Measurements from ENCODE around the gene LYZL1.
"Not testable (repeated sequence)": the region's sequence is repeated elsewhere in the genome, so short reads cannot be mapped to it uniquely, and the experiment has no call there.

LYZL1 gene

DNA sequence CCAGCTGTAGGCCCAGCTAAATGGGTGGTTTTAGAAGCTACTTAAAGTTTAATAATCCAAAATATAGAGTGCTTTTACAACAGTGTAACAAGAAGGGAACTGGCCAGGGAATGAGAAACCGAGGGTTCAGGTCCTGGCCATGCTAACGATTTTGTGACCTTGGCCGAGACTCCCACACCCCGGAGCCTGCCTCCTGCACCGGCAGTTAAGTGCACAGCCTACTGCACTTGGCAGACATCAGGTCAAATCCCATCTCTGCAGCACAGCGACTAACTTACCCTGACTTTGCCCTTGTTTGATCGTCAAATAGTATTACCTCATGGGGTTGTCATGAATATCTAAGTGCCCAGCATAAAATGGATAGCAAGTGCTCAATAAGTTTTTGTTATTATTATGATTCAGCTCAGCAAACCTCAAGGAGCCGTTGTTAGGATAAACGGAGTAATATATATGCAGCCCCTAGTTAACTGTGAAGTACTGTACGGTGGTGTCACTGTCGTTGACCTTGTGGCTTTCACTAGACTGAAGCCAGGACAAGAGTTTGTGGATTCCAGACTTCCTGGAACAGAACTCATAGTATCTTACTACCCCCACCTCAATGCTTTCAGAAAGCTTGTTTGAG lies 35.5 kb downstream of the LYZL1 start:
- Histone ChIP-seq H3K9me3 (ENCODE audit: control insufficient read depth, low read length) (no peaks in the 10 kb centered on the region), H3K27me3 (replicated peaks; ENCODE audit: control insufficient read depth, insufficient read depth, low read length, poor library complexity, severe bottlenecking) (no peaks in the 10 kb centered on the region), H3K4me1 (ENCODE audit: control insufficient read depth, insufficient read depth, low read length, poor library complexity, severe bottlenecking) (no peaks in the 10 kb centered on the region), H3K27ac (ENCODE audit: insufficient read depth, low read length, poor library complexity, severe bottlenecking) (no peak overlapping the region), H3K4me3 (ENCODE audit: insufficient read depth, low read depth, low read length, poor library complexity, severe bottlenecking) (no peak overlapping the region), H3K36me3 (ENCODE audit: control insufficient read depth, insufficient read depth, low read length) (no peaks in the 10 kb centered on the region)
- DNase-seq: no peak

DNA sequence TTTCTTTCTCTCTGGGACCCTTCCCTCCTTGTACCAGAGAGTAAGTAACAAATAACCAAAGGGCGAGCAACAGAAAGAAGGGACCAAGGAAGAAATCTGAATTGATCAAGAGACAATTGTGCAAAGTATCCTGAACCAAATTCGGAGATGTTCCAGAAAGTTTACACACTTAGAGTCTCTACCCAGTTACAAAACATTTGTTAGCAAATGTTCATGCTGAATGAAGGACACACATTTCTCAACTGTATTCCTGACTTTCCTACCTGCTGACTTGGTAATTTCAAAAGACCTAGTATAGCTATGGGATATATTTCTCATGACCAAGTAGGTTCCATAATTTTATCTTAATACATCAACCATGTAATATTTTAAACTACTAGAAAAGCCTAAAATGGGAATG lies 37.4 kb downstream of the LYZL1 start:
- no peak overlapping the region for H3K27ac ChIP-seq (ENCODE audit: insufficient read depth, low read length, poor library complexity, severe bottlenecking)
- no peak for DNase-seq
- H3K4me1 ChIP-seq (ENCODE audit: control insufficient read depth, insufficient read depth, low read length, poor library complexity, severe bottlenecking): no peaks in the 10 kb centered on the region
- no peak overlapping the region for H3K4me3 ChIP-seq (ENCODE audit: insufficient read depth, low read depth, low read length, poor library complexity, severe bottlenecking)
- H3K9me3 ChIP-seq (ENCODE audit: control insufficient read depth, low read length): no peaks in the 10 kb centered on the region
- no peaks in the 10 kb centered on the region for H3K27me3 ChIP-seq (replicated peaks; ENCODE audit: control insufficient read depth, insufficient read depth, low read length, poor library complexity, severe bottlenecking)
- no peaks in the 10 kb centered on the region for H3K36me3 ChIP-seq (ENCODE audit: control insufficient read depth, insufficient read depth, low read length)

DNA sequence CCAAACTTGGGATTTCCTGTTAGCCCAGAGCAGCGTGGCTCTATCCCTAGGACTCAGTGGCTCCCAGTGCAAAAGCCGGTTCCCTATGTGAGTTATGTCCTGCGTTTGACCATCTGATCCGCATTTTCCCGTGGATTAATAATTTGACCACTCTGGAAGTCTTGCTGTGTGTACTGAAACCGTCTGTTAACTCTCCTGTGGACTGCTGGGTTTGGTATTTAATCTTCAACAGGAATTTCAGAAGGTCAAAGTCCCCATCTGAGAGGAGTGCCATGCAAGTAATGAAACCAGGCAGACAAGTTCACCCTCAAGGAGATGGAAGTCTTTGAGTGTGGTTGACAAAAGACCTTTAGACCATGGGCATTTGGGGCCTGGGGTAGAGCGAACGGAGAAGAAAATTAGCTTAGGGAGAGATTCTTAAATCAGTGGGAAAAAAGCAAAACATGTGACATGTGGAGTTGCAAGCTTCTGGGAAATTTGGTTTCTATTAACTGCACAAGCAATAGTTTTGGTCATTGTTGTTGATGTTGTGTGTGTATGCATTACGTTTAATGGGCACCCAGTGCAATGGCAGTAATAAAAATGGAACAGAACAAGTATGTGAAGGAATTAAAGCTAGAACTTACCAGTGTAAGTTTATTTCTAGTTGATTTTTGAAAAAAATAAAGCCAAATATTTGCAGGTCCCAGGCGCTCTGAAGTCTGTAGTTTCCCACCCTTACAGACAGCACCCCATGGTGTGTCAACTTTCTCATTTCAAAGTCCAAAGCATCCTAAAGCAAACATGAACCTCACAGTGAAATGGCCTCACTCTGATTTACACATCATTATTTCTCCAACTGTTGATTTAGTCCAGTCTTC lies 38.2 kb downstream of the LYZL1 start:
- Histone ChIP-seq H3K9me3 (ENCODE audit: control insufficient read depth, low read length) (no peaks in the 10 kb centered on the region), H3K27ac (ENCODE audit: insufficient read depth, low read length, poor library complexity, severe bottlenecking) (no peak overlapping the region), H3K27me3 (replicated peaks; ENCODE audit: control insufficient read depth, insufficient read depth, low read length, poor library complexity, severe bottlenecking) (no peaks in the 10 kb centered on the region), H3K4me3 (ENCODE audit: insufficient read depth, low read depth, low read length, poor library complexity, severe bottlenecking) (no peak overlapping the region), H3K36me3 (ENCODE audit: control insufficient read depth, insufficient read depth, low read length) (no peaks in the 10 kb centered on the region), H3K4me1 (ENCODE audit: control insufficient read depth, insufficient read depth, low read length, poor library complexity, severe bottlenecking) (no peaks in the 10 kb centered on the region)
- DNase-seq: no peak

DNA sequence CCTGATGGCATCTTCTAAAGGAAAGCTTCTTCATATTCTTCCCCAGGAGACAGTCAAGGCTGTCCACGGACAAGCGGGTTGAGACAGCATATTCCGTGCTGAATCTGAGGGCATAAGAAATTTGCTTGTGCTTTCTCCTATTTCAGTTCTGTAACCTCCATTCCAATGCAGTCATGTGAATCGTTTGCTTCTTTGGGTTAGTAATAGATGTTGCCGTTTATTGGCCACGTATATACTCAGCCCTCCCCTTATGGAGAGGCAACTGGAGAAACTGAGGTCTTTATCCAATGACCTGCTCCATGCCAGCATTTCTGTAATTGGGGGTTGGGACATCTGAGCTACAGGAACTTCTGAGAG lies 38.9 kb downstream of the LYZL1 start:
- Histone ChIP-seq H3K27me3 (replicated peaks; ENCODE audit: control insufficient read depth, insufficient read depth, low read length, poor library complexity, severe bottlenecking) (no peaks in the 10 kb centered on the region), H3K4me1 (ENCODE audit: control insufficient read depth, insufficient read depth, low read length, poor library complexity, severe bottlenecking) (no peaks in the 10 kb centered on the region)

DNA sequence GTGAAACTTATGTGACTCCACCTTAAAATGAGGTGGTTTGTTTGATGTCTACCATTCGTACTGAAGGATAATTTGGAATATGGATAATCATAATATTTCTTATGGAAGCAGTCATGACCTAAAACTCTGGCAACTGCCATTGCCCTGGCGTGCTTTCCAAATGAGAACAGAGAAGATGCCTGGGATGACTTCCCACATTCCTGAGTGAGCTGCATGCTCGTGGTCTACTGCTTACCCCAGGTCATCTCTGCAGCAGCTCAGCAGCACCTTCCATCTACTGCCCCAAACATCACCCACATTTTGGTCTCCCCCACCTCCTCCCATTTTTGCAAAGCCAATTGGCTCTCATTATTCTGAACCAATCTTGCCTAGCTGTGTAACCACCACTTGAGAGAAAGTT lies 40.1 kb downstream of the LYZL1 start:
- Histone ChIP-seq H3K4me1 (ENCODE audit: control insufficient read depth, insufficient read depth, low read length, poor library complexity, severe bottlenecking) (no peaks in the 10 kb centered on the region), H3K36me3 (ENCODE audit: control insufficient read depth, insufficient read depth, low read length) (no peaks in the 10 kb centered on the region), H3K4me3 (ENCODE audit: insufficient read depth, low read depth, low read length, poor library complexity, severe bottlenecking) (no peak overlapping the region), H3K9me3 (ENCODE audit: control insufficient read depth, low read length) (no peaks in the 10 kb centered on the region), H3K27me3 (replicated peaks; ENCODE audit: control insufficient read depth, insufficient read depth, low read length, poor library complexity, severe bottlenecking) (no peaks in the 10 kb centered on the region), H3K27ac (ENCODE audit: insufficient read depth, low read length, poor library complexity, severe bottlenecking) (no peak overlapping the region)
- DNase-seq: no peak

More for the DNA sequence above, 38.9 kb downstream of the LYZL1 start:
- Histone ChIP-seq H3K27ac (ENCODE audit: insufficient read depth, low read length, poor library complexity, severe bottlenecking) (no peak overlapping the region), H3K9me3 (ENCODE audit: control insufficient read depth, low read length) (no peaks in the 10 kb centered on the region), H3K4me3 (ENCODE audit: insufficient read depth, low read depth, low read length, poor library complexity, severe bottlenecking) (no peak overlapping the region), H3K36me3 (ENCODE audit: control insufficient read depth, insufficient read depth, low read length) (no peaks in the 10 kb centered on the region)
- DNase-seq: no peak

DNA sequence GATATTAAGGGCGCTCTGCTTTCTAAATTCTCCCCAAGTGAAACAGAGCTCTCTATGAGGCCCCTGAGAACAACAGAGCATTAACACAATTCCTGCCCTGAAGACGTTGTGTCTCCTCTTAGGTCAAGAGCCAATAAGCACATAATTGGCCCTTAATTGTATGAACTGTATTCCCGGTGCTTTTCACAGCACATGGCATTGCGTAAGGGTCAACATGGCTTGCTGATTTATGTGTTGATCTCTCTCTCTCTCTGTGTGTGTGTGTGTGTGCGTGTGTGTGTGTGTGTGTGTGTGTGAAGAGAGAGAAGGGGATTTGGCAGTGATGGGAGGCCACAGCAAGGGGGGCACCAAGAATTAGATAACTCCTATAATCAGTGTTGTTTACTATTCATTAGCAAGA lies 40.5 kb downstream of the LYZL1 start:
- H3K4me1 ChIP-seq (ENCODE audit: control insufficient read depth, insufficient read depth, low read length, poor library complexity, severe bottlenecking): no peaks in the 10 kb centered on the region
- DNase-seq: no peak
- no peaks in the 10 kb centered on the region for H3K36me3 ChIP-seq (ENCODE audit: control insufficient read depth, insufficient read depth, low read length)
- no peaks in the 10 kb centered on the region for H3K9me3 ChIP-seq (ENCODE audit: control insufficient read depth, low read length)
- H3K4me3 ChIP-seq (ENCODE audit: insufficient read depth, low read depth, low read length, poor library complexity, severe bottlenecking): no peak overlapping the region
- no peaks in the 10 kb centered on the region for H3K27me3 ChIP-seq (replicated peaks; ENCODE audit: control insufficient read depth, insufficient read depth, low read length, poor library complexity, severe bottlenecking)
- H3K27ac ChIP-seq (ENCODE audit: insufficient read depth, low read length, poor library complexity, severe bottlenecking): no peak overlapping the region

DNA sequence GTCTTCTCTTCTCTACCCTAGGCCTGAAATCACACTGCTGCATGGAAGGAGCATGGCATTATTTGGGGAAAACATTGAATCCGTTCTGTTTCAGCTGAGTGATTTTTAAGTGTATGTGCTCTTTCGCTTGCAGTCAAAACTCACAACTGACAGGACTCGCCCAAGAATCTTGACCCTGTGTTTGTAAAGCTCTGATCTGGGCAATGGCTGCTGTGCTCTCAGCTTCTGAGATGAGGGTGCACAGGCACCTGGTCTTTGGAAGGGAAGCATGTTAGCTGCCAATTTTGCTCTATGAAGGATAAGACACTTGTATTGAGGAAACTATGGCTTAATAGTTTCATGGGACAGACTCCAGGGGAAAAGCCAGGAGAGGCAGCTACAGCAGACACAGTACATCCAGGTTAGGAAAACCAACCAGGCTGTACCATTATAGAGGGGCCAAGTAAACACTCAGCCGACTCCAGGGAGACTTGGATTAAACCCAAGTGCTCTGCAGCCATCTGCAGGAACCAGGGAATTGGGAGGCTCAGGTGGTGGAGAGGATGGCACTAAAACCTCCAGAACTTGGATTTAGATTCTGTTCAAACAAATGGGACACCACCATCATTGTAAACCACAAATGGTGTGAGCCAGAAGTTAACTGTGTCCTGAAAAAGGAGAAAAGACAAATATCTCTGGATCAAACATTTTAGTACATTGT lies 43.3 kb downstream of the LYZL1 start:
- no peaks in the 10 kb centered on the region for H3K4me1 ChIP-seq (ENCODE audit: control insufficient read depth, insufficient read depth, low read length, poor library complexity, severe bottlenecking)
- H3K36me3 ChIP-seq (ENCODE audit: control insufficient read depth, insufficient read depth, low read length): no peaks in the 10 kb centered on the region
- no peak overlapping the region for H3K4me3 ChIP-seq (ENCODE audit: insufficient read depth, low read depth, low read length, poor library complexity, severe bottlenecking)
- H3K9me3 ChIP-seq (ENCODE audit: control insufficient read depth, low read length): no peaks in the 10 kb centered on the region
- H3K27me3 ChIP-seq (replicated peaks; ENCODE audit: control insufficient read depth, insufficient read depth, low read length, poor library complexity, severe bottlenecking): no peaks in the 10 kb centered on the region
- no peak overlapping the region for H3K27ac ChIP-seq (ENCODE audit: insufficient read depth, low read length, poor library complexity, severe bottlenecking)
- no peak for DNase-seq

DNA sequence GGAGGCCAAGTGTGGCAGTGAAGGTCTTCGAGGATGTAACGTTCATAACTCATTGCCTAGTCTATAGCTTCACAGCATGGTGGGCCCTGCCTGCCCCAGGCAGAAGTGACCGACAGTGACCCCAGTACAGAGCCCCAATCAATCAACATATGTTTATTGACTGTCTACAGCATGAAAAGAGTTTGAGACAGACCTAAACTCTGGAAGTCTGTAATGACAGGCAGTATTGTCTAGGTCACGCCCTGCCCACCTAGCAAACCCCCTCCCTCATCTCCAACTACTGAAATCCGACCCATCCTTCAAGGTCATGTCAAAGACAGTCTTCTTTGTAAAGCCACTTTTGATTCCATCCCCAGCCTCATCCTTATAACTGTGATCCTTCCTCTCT lies 43.9 kb downstream of the LYZL1 start:
- Histone ChIP-seq H3K4me1 (ENCODE audit: control insufficient read depth, insufficient read depth, low read length, poor library complexity, severe bottlenecking) (no peaks in the 10 kb centered on the region), H3K27ac (ENCODE audit: insufficient read depth, low read length, poor library complexity, severe bottlenecking) (no peak overlapping the region), H3K4me3 (ENCODE audit: insufficient read depth, low read depth, low read length, poor library complexity, severe bottlenecking) (no peak overlapping the region), H3K36me3 (ENCODE audit: control insufficient read depth, insufficient read depth, low read length) (no peaks in the 10 kb centered on the region), H3K9me3 (ENCODE audit: control insufficient read depth, low read length) (no peaks in the 10 kb centered on the region), H3K27me3 (replicated peaks; ENCODE audit: control insufficient read depth, insufficient read depth, low read length, poor library complexity, severe bottlenecking) (no peaks in the 10 kb centered on the region)
- DNase-seq: no peak

DNA sequence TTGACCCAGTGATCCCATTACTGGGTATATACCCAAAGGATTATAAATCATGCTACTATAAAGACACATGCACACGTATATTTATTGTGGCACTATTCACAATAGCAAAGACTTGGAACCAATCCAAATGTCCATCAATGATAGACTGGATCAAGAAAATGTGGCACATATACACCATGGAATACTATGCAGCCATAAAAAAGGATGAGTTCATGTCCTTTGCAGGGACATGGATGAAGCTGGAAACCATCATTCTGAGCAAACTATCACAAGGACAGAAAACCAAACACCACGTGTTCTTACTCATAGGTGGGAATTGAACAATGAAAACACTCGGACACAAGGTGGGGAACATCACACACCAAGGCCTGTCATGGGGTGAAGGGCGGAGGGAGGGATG lies 48.7 kb downstream of the LYZL1 start:
- not testable (repeated sequence) for H3K36me3 ChIP-seq (ENCODE audit: control insufficient read depth, insufficient read depth, low read length); H3K9me3 ChIP-seq (ENCODE audit: control insufficient read depth, low read length); H3K4me1 ChIP-seq (ENCODE audit: control insufficient read depth, insufficient read depth, low read length, poor library complexity, severe bottlenecking); H3K4me3 ChIP-seq (ENCODE audit: insufficient read depth, low read depth, low read length, poor library complexity, severe bottlenecking); H3K27ac ChIP-seq (ENCODE audit: insufficient read depth, low read length, poor library complexity, severe bottlenecking); H3K27me3 ChIP-seq (replicated peaks; ENCODE audit: control insufficient read depth, insufficient read depth, low read length, poor library complexity, severe bottlenecking); DNase-seq

DNA sequence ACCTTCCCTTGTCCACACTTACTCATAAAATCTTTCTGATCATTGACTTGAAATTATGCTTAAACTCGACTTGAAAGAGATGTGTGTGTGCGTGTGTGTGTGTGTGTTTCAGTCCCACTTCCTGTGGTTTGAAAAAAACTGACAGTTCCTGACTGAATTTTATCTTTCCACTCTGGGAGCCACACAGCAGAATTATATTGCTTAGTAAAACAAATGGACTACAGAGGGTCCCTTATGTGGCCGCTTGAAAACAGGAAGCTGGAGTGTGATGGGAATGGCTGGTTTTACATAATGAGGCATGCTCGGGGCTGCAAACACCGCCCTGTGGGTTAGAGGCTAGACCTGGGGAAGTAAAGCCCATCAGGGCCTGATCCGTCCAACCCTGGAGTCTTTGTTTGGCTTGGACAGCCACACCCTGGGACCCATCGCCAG lies 54.8 kb downstream of the LYZL1 start:
- no peak for DNase-seq
- no peaks in the 10 kb centered on the region for H3K36me3 ChIP-seq (ENCODE audit: control insufficient read depth, insufficient read depth, low read length)
- H3K4me3 ChIP-seq (ENCODE audit: insufficient read depth, low read depth, low read length, poor library complexity, severe bottlenecking): no peak overlapping the region
- H3K4me1 ChIP-seq (ENCODE audit: control insufficient read depth, insufficient read depth, low read length, poor library complexity, severe bottlenecking): no peaks in the 10 kb centered on the region
- H3K27ac ChIP-seq (ENCODE audit: insufficient read depth, low read length, poor library complexity, severe bottlenecking): no peak overlapping the region
- no peaks in the 10 kb centered on the region for H3K9me3 ChIP-seq (ENCODE audit: control insufficient read depth, low read length)
- no peaks in the 10 kb centered on the region for H3K27me3 ChIP-seq (replicated peaks; ENCODE audit: control insufficient read depth, insufficient read depth, low read length, poor library complexity, severe bottlenecking)
